GM11168 (cell line): ENCODE measurements around the gene TRAK1.

Source experiments
- in situ Hi-C: fragments of 300-500 bp; cut with MboI; formaldehyde crosslinking; loops from one replicate; pipeline ENCODE4 v1.12.0; 2022; ENCODE audit warnings: low sequenced_read_pairs; ENCODE audit not compliant: unreplicated experiment

TRAK1 gene

GRCh38 chr3:42148086-42148848 lies 57.1 kb downstream of the TRAK1 start:
- in situ Hi-C loops: no loop called here

GRCh38 chr3:42148982-42149432 lies 57.9 kb downstream of the TRAK1 start:
- in situ Hi-C loops: no loop called here

GRCh38 chr3:42149532-42149931 lies 58.4 kb downstream of the TRAK1 start:
- in situ Hi-C loops: no loop called here

DNA sequence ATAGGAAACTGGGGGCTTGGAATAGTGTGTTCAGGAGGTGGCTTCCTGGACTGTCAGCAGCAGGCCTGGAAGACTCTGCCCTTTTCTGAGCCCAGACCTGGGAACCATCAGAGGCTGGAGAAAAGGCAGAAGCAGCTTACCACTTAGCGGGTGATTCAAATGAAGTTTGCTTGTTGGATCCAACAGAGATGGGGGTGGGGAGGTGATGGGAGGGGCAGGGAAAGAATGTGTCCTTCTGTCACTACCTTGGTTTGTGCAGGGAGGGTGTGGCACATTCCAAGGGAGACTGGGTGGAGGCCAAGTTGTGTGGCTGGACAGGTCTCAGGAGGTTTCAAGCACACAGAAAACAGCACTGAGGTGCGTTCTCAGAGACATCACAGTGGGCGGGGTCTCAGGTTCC lies 58.8 kb downstream of the TRAK1 start:
- in situ Hi-C loops: no loop called here

GRCh38 chr3:42151596-42152168 lies 60.5 kb downstream of the TRAK1 start:
- in situ Hi-C loops: no loop called here

DNA sequence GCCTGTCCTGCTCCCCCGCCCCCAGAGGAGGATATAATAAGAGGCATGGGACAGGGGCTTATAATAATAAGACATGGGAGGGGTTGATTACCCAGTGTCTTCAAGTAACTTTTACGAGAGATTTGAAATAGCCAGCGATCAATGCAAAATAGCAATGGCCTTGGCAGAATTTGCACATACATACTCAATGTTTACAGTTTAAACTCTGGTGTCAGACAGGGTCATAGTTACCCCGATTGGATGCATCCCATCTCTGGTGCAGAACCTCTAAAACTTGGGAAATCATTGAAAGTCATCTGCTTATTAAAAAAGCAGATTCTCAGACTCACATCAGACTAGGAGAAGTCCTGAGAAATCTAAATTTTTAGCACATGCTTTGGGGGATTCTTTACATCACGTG lies 61.0 kb downstream of the TRAK1 start:
- in situ Hi-C loops: no loop called here

DNA sequence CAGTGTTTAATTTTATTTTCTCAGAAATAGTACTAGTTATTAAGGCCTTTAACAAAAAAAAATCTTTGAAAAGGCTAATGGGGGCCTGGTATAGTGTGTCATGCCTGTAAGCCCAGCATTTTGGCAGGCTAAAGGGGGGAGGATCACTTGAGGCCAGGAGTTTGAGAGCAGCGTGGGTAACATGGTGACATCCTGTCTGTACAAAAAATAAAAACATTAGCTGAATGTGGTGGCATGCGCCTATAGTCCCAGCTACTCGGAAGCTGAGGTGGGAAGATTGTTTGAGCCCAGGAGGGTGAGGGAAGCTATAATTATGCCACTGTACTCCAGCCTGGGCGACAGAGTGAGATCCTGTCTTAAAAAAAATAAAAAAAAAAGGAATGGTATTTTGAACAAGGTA lies 61.9 kb downstream of the TRAK1 start:
- in situ Hi-C loops: no loop called here

- in situ Hi-C loops: no loop called here
These were observed 66.7 kb downstream of the TRAK1 start for GRCh38 chr3:42157540-42158538.

DNA sequence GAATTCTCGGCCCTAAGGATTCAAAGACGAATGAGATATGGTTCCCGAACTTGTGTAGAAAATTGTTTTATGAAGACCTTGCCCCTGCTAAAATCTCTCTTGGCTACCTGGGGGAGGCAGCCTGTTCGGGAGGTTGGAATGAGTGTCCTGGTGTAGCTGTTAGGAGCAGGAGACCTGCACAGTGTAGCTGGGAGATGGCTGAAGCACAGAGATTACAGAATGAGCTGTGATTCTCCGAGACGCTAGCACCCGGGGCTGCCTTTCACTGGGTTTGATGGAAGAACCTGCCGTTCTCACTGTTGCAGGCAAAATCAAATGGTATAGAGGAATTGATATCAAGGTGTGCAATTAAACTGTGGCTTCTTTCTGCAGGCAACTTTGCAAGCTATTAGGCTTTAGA lies 68.0 kb downstream of the TRAK1 start:
- in situ Hi-C loops: no loop called here

- in situ Hi-C loops: no loop called here
These were observed 68.7 kb downstream of the TRAK1 start for GRCh38 chr3:42159706-42160472.

- in situ Hi-C loops: no loop called here
These were observed 70.1 kb downstream of the TRAK1 start for GRCh38 chr3:42161050-42161935.

DNA sequence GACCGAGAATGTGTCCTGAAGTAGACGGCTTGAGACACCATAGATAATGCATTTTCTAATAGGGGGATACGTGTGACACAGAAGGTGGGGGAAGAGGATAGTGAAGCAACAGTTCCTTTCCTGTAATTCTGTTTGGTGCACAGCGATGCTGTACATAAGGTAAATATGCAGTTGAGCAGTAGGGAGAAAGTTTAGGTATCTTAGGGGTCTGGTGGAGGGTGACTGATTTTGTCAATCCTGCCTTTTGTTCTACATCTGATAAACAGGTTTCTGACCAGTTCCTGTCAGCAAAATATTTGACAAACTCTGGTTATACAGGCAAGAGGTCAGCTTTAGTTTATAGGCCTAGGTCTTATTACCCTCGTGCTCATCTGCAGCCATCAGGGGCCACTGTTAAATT lies 71.3 kb downstream of the TRAK1 start:
- in situ Hi-C loops: no loop called here

DNA sequence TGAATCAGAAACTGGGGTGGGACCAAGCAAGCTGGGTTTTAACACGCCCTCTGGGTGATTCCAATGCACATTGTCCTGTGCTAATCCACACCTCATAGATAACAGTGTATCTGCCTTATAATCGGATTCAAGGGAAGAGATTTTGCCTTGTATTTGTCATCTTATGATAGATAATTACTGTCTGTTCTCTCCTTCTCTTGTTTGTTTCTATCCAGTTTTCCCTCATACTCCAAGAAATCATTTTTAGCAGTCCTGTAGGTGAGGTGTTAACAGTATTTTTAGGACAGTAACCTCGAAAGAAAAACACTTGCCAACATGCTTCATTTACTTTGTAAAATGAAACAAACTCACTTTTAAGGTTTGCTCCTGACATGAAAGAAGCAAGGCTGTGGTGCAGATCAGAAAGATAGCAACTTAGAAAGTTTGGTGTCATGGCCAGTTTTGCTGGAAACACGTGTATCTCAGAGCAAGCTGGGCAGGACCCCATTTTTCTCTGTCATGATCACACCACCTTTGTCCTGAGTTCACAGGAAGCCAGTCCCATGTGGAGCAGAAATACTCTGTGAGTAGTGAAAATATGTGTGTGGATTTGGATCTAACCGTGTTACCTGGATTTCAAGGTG lies 72.6 kb downstream of the TRAK1 start:
- in situ Hi-C loops: no loop called here

GRCh38 chr3:42164656-42165055 lies 73.5 kb downstream of the TRAK1 start:
- in situ Hi-C loops: no loop called here

DNA sequence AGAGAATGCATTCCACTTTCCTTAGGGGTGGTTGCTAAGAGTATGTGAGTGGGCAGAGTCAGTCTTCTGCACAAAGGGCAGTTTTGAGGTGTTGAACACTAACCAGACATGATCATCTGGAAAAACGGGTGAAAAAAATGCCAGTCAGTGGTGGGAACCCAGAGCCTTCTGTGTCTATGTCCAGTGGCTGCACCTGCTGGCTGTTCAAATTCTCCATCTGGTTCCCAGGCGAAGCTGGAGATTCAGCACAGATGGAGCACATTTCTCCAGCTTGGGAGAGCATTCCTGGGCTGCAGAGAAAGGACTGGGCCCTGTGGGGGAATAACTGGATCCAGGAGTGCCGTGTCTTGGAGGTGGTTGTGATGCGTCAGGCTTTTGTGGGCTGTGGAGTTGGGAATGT lies 74.1 kb downstream of the TRAK1 start:
- in situ Hi-C loops: no loop called here

DNA sequence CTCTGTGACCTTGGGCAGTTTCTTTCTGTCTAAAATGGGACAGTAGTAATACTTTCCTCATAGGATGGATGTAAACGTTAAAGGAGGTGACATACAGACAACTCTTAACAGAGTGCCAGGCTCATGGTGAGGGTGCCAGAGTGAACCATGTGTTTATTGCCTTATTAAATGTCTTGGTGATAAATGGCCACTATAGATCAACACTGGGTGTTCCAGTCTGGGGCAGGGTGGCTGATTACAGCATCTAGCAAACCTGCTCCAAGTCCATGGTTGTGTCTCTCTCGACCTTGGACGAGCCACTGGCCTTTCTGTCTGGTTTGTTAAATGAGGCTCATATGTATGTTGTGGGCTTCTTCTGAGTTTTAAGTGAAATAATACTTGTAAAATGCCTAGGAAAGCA lies 75.1 kb downstream of the TRAK1 start:
- in situ Hi-C loops: no loop called here

GRCh38 chr3:42166662-42167300 lies 75.6 kb downstream of the TRAK1 start:
- in situ Hi-C loops: no loop called here

DNA sequence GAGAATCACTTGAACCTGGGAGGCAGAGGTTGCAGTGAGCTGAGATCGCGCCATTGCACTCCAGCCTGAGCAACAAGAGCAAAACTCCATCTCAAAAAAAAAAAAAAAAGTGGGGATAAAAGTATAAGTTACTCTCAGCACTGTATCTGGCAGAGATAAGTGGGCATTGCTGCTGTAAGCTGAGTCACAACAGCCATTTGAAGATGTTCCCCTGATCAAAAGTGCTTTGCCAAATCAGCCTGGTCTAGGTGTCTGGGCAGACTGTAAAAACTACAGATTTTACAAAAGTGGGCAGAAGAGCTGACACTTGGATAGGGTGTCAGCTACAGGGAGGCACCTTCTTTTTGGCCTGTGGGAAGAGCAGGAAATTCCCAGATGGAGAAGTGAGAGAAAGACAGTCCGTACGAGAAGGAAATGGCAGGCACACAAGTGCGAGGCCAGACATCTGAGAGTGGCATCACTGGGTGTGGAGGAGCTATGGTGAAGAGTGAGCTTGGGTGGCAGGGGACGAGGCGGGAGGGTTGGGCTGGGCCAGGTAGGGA lies 78.5 kb downstream of the TRAK1 start:
- in situ Hi-C loops: no loop called here
